ENCODE results near the gene CHMP5. TPM values are rescaled to one million over a fixed set of nuclear protein-coding genes. Genes with fewer than 3 reads are reported as not detected.

Gene CHMP5
- total RNA-seq, 4 donors from 2014 or later = 39.5 to 60.4 (median 56.0) TPM

DNA sequence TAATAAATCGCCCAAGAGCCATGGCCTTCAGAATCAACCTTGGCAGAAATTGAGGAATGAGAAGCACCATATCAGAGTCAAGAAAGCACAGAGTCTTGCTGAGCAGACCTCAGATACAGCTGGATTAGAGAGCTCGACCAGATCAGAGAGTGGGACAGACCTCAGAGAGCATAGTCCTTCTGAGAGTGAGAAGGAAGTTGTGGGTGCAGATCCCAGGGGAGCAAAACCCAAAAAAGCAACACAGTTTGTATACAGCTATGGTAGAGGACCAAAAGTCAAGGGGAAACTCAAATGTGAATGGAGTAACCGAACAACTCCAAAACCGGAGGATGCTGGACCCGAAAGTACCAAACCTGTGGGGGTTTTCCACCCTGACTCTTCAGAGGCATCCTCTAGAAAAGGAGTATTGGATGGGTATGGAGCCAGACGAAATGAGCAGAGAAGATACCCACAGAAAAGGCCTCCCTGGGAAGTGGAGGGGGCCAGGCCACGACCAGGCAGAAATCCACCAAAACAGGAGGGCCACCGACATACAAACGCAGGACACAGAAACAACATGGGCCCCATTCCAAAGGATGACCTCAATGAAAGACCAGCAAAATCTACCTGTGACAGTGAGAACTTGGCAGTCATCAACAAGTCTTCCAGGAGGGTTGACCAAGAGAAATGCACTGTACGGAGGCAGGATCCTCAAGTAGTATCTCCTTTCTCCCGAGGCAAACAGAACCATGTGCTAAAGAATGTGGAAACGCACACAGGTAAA is 30.0 kb downstream of the CHMP5 start:
- no peak for ATAC-seq (ENCODE audit: low FRiP score)
- TF ChIP-seq, protein P1, sequence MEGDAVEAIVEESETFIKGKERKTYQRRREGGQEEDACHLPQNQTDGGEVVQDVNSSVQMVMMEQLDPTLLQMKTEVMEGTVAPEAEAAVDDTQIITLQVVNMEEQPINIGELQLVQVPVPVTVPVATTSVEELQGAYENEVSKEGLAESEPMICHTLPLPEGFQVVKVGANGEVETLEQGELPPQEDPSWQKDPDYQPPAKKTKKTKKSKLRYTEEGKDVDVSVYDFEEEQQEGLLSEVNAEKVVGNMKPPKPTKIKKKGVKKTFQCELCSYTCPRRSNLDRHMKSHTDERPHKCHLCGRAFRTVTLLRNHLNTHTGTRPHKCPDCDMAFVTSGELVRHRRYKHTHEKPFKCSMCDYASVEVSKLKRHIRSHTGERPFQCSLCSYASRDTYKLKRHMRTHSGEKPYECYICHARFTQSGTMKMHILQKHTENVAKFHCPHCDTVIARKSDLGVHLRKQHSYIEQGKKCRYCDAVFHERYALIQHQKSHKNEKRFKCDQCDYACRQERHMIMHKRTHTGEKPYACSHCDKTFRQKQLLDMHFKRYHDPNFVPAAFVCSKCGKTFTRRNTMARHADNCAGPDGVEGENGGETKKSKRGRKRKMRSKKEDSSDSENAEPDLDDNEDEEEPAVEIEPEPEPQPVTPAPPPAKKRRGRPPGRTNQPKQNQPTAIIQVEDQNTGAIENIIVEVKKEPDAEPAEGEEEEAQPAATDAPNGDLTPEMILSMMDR (IDR thresholded peaks at IDR 0.05) = no peak
- no peak for DNase-seq (ENCODE audit: low spot score)

DNA sequence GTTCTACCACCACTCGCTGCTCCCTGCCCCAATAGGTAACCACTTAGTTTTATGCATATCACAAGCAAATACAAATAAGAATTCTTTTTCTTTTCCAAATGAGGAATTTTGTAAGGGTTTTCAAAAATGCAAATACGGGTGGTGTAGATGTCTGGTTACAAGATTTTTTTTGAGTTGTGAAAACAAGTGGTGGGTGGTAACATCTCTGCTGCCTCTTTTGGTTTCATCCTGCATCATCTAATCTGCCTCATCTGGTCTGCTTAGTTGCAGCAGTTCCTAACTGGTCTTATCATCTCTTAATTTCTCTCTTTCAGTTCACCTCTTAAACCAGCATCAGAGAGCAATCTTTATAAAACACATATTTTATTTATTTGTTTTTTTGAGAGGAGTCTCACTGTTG is 30.7 kb downstream of the CHMP5 start:
- ATAC-seq (ENCODE audit: low FRiP score) (no peak), DNase-seq (ENCODE audit: low spot score) (no peak)
- TF ChIP-seq, protein P1 (IDR thresholded peaks at IDR 0.05) = no peak

DNA sequence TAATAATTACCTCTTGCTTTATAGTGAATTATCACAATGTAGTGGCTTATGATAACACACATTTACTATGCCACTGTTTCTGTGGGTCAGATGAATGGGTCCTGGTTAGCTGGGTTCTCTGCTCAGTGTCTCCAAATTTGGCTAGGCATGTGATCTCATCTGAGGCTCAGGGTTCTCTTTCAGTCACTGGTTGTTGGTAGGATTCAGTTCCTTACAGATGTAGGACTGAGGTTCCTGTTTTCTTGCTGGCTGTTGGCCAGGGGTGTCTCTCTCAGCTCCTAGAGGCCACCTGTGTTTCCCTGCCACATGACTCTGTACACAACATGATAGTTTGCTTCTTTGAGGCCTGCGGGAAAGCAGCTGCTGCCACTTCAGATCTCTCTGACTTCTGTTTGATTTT is 32.6 kb downstream of the CHMP5 start:
- no peak for DNase-seq (ENCODE audit: low spot score)
- no peak for ATAC-seq (ENCODE audit: low FRiP score)
- TF ChIP-seq, protein P1 (IDR thresholded peaks at IDR 0.05) = no peak

DNA sequence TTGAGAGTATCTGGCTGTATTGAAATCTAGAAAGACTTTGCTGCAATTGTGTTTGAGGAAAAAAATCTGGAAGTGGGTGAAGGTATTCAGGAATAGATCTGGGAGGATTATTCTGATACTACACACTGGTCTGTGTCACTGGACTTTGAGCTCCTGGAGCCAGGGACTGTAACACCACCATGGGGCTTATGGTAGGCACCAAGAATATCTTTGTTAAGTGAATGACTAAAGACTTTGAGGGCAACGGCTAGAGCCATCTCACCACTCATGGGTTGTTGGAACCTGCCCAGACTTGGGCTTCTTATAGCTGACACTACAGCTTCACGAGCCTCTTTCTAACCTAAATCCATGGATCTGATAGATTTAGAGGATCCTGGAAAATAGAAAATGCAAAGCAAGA is 35.7 kb downstream of the CHMP5 start:
- TF ChIP-seq, protein P1 (IDR thresholded peaks at IDR 0.05) = no peak
- no peak for DNase-seq (ENCODE audit: low spot score)
- no peak for ATAC-seq (ENCODE audit: low FRiP score)

DNA sequence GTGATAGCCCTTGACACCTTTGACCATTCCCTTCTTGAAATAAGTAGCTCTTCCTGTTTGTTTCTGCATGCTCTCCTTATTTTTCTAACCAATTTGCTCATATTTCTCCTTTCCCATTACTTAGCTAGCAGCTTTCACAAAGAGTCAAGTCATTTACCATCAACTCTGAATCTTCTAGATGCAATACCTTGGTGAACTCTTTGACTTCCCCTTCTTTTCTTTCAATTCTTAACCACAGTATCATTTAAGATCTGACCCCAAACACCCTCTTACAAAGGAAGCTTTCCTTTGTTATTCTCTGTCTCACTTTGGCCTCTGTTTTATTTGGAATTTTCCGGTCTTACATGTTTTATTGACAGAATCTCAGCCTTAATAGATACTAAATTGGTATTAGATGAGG is 39.5 kb downstream of the CHMP5 start:
- DNase-seq (ENCODE audit: low spot score) = no peak
- TF ChIP-seq, protein P1 (IDR thresholded peaks at IDR 0.05) = no peak
- ATAC-seq (ENCODE audit: low FRiP score) = no peak

DNA sequence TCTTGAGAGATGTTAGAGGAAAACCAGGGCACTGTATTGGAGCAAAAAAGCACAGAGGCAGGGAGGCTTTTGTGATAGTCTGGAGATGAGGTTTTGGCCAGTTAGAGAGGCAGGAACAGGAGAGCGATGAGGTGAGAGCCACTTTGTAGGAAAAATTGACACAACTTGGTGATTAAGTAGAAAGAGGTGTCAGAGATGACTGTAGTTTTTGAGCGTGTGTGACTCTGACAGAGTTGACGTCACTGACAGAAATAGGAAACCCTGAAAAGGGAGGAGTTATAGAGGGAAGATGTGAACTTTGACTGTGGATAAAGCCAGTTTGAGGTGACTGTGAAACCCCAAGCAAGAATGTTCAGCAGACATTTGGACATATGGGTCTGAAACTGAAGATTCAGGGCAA is 41.2 kb downstream of the CHMP5 start:
- TF ChIP-seq, protein P1 (IDR thresholded peaks at IDR 0.05) = no peak
- ATAC-seq (ENCODE audit: low FRiP score) (no peak), DNase-seq (ENCODE audit: low spot score) (no peak)

DNA sequence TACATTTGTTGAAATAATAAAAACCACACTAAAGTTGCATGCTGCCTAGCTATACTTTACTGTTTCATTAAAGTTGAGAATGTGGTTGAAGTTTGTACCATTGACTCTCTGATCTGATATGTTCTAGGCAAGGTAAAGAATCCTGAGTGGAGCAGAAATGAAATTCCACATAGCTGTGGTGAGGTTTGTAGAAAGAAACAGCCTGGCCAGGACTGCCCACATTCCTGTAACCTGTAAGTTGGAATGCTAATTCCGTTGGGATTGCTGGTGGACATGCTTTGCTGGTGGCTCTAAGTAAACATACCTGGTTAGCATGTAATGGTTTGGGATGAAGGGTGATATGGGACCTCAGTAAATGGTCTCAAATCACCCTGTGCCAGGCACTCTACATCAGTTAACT is 42.2 kb downstream of the CHMP5 start:
- TF ChIP-seq, protein P1 (IDR thresholded peaks at IDR 0.05) = no peak
- DNase-seq (ENCODE audit: low spot score) (no peak), ATAC-seq (ENCODE audit: low FRiP score) (no peak)

All from omental fat pad (tissue), 4 donors.